ENCODE results near the gene CITED2. TPM values are rescaled to one million over a fixed set of nuclear protein-coding genes. Genes with fewer than 3 reads are reported as not detected.

The CITED2 gene
- total and polyA plus RNA-seq, 2 experiments from 2014 or later = 26.6 to 76.9 TPM

- Histone ChIP-seq H3K4me2 (no peak overlapping the region), H2AFZ (no peak overlapping the region), H3K9me2 (ENCODE audit: insufficient read depth) (no peaks in the 10 kb centered on the region), H4K20me1 (replicated peaks; ENCODE audit: insufficient read depth) (no peaks in the 10 kb centered on the region), H3F3A (replicated peaks; ENCODE audit: low read depth) (no peaks in the 10 kb centered on the region), H3K27me3 (ENCODE audit: insufficient read depth) (no peaks in the 10 kb centered on the region), H3K36me3 (ENCODE audit: insufficient read depth) (no peaks in the 10 kb centered on the region), H3K4me3 (no peak overlapping the region), H3K27ac (ENCODE audit: low read depth) (no peak overlapping the region), H3K4me1 (ENCODE audit: insufficient read depth) (no peaks in the 10 kb centered on the region), H3K79me2 (replicated peaks; ENCODE audit: insufficient read depth) (no peaks in the 10 kb centered on the region)
- ATAC-seq = no peak
- H3K27me3 Mint-ChIP-seq (ENCODE audit: insufficient read depth, low read depth, poor library complexity) = peaks cover 4% of the 10 kb centered on the region
- H3K36me3 Mint-ChIP-seq (ENCODE audit: low read depth) = no peaks in the 10 kb centered on the region; the same call in 2 of the 3 replicates
- H3K27ac Mint-ChIP-seq = no peak overlapping the region
- no peak for DNase-seq (ENCODE audit: low spot score)
- peaks cover 5% of the 10 kb centered on the region; the same call in 2 of the 3 replicates for H3K4me1 Mint-ChIP-seq
- H3K9me3 Mint-ChIP-seq = no peaks in the 10 kb centered on the region
- H3K4me3 Mint-ChIP-seq = no peak overlapping the region
- TF ChIP-seq ZNF462 (CRISPR knock-in tag; IDR thresholded peaks at IDR 0.05) (no peak), EZH2 (IDR thresholded peaks at IDR 0.05; ENCODE audit: low read depth, unreplicated experiment) (no peak), POLR2AphosphoS5 (IDR thresholded peaks at IDR 0.05; ENCODE audit: low read depth) (no peak), EZH2phosphoT487 (IDR thresholded peaks at IDR 0.05; ENCODE audit: unreplicated experiment) (no peak), CTCF (conservative IDR thresholded peaks at IDR 0.05; ENCODE audit: low read depth in 2 of 2) (no peak)
These were observed 39.5 kb downstream of the CITED2 start for GRCh38 chr6:139334806-139335446.
